ENCODE measurements around the gene NDUFS2.
A peak's percentile ranks its signal among the peaks of the same experiment; 100 is the strongest.

The NDUFS2 gene

DNA sequence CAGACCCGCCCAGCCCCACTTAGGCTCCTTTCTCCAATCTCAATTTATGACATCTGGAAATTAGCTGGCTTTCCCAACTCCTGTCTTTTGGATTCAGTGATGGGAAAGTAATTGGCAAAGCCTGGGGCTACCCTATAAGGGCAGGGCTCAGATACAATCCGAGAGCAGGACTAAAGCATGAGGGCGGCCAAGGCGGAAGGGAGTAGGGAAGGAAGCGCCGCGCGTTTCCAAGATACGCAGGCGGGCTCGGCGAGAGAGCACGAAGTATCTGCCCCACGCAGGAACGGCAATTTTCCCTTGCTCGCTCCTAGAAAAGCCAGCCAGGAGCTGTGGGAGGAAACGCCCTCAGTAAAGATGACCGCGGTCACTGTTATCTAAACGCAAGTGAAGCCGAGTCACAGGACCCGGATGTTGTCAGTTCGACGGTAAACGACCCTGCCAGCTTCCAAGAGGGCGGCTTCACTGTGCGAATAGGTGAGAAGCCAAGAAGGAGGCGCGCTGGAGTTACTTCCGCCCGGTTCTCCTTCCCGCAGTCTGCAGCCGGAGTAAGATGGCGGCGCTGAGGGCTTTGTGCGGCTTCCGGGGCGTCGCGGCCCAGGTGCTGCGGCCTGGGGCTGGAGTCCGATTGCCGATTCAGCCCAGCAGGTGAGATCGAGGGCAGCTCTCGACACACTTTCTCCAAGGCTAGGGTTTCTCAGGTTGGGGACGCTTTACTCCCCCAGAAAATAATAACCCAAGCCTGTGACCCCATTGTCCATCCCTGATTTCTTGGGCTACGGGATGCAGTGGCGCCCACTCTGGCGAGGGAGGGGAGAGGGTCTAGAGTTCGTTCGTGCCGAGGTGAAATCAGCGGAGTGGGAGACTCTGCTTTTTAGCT lies at the start of gene NDUFS2:
Gene NDUFS2 (plus strand): TSS at position 532 of the 877 bp plus-strand sequence. CDS start 19 bp downstream, at position 551.
- peak; percentile 99 for ATAC-seq

DNA sequence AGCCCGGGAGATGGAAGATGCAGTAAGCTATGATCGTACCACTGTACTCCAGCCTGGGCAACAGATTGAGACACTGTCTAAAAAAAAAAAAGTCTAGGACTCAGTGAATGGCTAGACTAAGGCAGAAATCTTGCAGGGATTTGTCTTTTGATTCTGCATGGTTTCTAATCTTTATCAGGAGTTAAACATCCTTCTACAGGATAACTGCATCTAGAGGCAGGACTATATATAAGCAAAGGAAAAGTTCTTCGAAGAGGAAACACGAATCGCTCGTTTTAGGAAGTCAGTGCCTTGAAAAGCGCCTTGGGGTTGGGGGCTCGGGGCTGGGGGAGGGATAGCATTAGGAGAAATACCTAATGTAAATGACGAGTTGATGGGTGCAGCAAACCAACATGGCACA lies 49.0 kb upstream of the NDUFS2 start:
- peak in 1 of 2 donors; percentile 2 for ATAC-seq

DNA sequence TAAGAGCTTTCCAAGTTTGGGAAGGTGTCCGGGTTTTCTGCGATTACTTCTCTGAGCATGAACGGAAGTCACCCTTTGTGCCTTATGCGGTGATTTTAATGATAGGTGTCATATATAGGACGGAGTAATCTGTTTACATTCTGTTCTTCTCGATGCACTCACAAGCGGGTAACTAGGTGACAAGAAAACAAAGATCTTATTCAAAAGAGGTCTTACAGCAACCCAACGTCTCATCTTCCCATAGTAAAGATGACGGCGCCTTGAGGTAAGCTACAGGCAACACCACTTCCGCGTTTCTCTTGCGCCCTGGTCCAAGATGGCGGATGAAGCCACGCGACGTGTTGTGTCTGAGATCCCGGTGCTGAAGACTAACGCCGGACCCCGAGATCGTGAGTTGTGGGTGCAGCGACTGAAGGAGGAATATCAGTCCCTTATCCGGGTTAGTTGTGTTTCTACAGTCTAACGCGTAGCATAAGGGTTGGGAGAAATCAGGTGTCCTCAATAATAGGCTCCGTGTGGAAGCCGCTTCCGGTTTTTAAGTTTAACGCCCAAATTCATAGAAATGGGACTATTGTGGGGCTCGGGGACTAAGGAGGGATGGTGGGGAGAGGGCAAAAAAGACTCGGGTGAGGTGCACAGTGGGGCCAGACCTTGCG lies 48.4 kb upstream of the NDUFS2 start, which contains the start of gene UFC1:
Gene UFC1 (plus strand): TSS at position 297 of the 656 bp plus-strand sequence. CDS start 20 bp downstream, at position 317.
- ATAC-seq: peak; percentile 92 to 96

DNA sequence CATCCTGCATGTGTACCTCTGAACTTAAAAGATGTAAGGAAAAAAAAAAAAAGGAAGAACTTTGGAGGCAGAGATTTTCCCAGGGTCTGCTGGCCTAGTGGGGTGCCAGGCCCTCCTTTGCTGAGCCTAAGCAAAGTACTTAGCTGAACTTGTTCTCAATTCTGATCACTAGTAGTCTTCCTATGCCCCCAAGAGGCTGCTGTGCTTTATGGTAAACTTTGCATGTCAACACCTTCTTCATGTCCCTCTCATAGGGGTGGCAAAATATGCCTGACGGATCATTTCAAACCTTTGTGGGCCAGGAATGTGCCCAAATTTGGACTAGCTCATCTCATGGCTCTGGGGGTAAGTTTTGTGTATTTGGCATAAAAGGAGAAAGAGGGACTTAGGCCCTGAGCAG lies 44.3 kb upstream of the NDUFS2 start:
- ATAC-seq: no peak

DNA sequence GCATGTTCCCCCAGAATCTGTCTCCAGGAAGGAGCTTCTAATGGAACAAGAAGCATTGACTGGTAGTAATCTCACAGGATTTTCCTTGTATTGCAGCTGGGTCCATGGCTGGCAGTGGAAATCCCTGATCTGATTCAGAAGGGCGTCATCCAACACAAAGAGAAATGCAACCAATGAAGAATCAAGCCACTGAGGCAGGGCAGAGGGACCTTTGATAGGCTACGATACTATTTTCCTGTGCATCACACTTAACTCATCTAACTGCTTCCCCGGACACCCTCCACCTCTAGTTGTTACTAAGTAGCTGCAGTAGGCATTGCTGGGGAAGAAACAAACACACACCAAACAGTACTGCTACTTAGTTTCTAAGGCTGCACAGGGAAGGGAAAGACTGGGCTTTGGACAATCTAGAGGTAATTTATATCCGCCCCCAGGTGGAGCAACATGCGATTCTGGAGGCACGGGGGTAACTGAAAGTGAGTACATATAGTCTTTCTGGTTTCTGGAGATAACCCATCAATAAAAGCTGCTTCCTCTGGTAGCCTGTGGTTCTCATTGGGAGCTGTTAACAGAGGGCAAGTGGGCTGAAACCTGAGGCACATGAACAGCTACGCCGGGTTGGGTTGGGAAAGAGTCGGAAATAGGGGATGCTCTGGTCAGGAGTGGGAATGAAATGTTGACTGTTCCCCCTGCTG lies 43.7 kb upstream of the NDUFS2 start:
- no peak for ATAC-seq

DNA sequence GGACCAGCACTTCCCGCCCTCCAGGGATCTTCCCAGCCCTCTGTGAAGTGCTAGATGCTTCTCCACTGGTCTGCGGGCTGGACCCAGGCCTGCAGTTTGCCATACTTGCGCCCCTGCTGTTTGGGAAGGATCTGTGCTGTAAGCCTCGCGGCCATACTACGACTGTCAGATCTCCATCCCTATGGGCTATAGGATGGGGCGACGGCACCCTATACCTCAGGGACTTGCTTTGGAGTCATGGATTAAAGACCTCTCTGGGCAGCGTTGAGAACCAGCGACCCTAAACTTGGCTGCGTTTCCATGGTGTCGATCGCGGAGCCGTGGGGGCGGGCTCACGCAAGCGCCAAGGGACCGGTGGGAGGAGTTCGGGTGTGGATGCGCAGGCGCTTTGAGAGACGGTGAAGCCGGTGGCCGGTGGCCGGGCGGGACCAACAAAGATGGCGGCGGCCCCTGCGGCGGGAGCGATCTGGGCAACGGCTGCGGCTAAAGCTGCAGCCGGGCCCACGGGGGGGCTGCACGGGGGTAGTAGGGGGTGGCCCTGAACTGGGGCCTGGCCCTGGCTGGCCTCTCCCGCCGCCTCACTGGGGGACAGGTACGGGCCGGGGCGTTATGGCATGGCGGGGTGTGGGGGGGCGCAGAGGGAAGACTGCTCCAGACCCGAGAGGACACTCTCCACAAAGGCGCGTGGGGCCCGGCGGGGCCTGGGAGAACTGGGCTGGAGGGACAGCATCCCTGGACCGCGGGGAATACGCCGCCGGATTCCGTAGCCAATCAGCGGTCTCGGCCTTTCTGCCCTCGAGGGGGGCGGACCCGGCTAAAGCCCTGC lies 42.9 kb upstream of the NDUFS2 start, which contains the start of gene USP21:
Gene USP21 (plus strand): TSS at position 414 of the 826 bp plus-strand sequence. CDS start 1,141 bp downstream, outside the sequence.
- ATAC-seq: peak; percentile 91

DNA sequence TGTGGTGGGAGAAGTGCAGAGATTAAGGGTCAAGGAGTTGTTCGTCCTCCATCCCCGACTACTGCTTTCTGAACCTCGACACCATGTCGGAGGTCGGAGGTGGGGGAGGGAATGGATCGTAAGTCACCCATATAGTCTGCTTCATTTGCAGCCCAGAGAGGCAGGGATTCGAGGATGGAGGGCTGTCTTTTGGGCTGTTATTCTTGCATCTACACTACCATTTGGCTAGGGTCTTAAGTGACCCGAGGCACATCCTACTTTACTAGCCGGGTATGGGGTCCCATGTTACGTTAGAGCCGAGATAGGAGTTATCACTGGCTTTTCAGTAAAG lies 42.3 kb upstream of the NDUFS2 start:
- no peak for ATAC-seq

DNA sequence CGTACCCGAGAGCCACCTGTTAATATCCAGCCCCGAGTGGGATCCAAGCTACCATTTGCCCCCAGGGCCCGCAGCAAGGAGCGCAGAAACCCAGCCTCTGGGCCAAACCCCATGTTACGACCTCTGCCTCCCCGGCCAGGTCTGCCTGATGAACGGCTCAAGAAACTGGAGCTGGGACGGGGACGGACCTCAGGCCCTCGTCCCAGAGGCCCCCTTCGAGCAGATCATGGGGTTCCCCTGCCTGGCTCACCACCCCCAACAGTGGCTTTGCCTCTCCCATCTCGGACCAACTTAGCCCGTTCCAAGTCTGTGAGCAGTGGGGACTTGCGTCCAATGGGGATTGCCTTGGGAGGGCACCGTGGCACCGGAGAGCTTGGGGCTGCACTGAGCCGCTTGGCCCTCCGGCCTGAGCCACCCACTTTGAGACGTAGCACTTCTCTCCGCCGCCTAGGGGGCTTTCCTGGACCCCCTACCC lies 41.5 kb upstream of the NDUFS2 start:
- no peak for ATAC-seq

DNA sequence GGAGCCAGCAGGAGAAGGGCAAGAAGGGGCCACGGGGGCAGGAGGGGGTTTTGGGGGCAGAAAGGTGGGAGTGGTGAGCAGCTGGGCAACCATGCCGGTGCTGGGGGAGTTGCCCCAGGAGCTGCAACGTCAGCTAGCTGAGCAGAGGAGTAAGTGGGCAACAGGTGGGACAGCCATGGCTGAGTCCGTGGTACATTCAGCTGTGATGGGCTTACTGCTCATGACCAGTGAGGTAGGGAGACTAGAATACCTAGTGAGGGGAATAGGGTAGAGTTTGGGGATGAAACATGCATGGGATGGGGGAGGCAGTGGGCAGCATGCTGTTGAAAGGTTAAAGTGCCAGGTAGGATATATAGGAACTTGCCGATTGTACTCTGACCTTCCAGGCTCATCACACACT lies 40.5 kb upstream of the NDUFS2 start:
- ATAC-seq: no peak

DNA sequence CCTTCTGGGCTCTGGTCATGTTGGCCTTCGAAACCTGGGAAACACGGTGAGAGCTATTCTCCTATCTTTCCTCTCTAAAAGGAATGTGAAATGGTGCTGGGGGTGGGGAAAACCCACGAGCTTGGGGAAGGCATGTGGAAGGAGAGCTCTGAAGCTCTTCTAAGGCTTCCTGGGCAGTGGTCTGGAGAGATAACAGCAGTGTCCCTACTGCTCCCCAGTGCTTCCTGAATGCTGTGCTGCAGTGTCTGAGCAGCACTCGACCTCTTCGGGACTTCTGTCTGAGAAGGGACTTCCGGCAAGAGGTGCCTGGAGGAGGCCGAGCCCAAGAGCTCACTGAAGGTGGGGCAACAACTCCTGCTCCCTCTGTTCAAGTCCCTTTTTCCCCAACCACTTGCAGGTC lies 40.1 kb upstream of the NDUFS2 start:
- no peak for ATAC-seq

DNA sequence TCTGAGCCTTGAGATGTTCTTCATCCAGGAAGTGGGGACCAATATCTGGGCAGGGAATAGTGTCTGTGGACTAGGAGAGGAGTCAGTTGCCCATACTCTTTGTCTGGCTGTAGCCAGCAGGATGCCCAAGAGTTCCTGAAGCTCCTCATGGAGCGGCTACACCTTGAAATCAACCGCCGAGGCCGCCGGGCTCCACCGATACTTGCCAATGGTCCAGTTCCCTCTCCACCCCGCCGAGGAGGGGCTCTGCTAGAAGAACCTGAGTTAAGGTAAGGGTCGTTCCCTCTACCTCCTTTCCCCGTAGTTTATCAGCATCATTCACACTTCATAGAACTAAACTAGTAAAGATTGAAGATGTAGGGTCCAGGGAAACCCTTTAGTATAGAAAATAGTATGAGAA lies 39.4 kb upstream of the NDUFS2 start:
- no peak for ATAC-seq

DNA sequence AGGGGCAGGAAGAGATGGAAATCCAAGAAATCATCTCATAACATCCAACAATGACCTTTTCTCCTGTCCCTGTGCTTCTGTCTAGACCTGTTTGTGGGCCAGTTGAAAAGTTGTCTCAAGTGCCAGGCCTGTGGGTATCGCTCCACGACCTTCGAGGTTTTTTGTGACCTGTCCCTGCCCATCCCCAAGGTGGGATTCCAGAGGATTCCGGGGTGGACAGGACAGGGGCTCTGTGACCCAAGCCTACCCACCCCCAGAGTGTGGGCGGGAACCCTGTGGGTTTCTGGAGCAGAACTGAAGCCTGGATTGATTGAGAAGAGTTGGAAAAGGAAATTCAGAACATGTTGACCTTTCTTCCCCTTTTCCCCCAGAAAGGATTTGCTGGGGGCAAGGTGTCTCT lies 38.4 kb upstream of the NDUFS2 start:
- ATAC-seq: no peak

DNA sequence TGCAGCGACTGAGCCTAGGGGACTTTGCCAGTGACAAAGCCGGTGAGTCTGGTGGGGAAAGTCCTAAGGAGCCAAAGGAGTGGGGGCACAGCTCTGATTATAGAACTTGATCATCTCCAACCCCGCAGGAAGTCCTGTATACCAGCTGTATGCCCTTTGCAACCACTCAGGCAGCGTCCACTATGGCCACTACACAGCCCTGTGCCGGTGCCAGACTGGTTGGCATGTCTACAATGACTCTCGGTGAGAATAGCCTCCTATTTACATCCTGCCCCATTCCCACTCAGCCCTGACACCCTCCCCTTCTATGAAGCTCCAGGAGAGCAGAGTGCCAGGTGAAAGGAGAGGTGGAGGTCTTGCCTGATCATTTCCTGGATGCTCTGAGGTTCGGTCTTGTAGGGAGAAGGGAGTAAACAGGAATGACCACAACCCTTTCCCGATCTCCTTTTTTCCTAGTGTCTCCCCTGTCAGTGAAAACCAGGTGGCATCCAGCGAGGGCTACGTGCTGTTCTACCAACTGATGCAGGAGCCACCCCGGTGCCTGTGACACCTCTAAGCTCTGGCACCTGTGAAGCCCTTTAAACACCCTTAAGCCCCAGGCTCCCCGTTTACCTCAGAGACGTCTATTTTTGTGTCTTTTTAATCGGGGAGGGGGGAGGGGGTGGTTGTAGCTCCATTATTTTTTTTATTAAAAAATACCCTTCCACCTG lies 37.1 kb upstream of the NDUFS2 start:
- ATAC-seq: no peak

DNA sequence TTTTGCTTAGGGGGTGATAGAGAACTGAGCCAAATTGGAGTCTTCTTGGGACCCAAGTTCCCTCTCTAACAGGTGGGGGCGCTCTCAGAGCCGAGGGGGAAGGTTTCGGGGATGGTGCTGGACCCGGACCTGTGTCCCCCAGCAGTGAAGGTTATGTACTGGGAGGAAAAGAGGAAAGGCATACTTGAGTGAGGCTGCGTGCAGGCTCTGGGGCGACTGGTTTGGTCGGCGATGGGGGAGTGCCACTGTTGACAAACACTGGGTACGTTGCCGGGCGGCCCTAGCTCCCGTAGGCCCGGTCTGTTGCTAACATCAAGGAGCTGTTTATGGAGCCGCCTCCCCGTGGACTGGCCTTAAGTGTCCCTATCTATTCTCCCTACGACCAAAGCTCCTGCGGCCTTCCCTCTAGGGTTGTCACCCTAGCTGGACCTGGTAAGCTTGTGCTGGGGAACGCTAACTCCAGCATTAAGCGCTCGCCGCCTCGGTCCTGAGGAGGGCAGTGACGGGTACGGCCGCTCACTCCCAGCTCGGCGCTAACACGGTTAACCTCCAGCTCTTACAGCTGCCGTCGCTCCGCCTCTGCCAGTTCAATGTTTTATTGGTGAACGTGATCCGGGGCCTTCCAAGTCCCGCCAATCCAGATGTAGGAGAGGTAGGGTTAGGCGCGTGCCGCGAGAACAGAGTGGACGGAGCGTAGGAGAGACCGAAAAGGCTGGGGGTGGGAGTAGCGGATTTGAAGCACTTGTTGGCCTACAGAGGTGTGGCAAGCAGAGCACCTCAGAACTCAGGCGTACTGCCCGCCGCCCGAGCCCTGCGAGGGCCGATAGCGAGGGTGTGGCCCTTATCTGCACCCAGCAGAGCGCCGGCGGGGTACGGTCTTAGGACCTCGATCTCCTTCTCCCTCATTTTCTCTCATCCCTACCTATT lies 36.2 kb upstream of the NDUFS2 start, which contains the start of gene PPOX:
Gene PPOX (plus strand): TSS at position 685 of the 927 bp plus-strand sequence. CDS start 422 bp downstream, outside the sequence.
- peak; percentile 96 to 98 for ATAC-seq

DNA sequence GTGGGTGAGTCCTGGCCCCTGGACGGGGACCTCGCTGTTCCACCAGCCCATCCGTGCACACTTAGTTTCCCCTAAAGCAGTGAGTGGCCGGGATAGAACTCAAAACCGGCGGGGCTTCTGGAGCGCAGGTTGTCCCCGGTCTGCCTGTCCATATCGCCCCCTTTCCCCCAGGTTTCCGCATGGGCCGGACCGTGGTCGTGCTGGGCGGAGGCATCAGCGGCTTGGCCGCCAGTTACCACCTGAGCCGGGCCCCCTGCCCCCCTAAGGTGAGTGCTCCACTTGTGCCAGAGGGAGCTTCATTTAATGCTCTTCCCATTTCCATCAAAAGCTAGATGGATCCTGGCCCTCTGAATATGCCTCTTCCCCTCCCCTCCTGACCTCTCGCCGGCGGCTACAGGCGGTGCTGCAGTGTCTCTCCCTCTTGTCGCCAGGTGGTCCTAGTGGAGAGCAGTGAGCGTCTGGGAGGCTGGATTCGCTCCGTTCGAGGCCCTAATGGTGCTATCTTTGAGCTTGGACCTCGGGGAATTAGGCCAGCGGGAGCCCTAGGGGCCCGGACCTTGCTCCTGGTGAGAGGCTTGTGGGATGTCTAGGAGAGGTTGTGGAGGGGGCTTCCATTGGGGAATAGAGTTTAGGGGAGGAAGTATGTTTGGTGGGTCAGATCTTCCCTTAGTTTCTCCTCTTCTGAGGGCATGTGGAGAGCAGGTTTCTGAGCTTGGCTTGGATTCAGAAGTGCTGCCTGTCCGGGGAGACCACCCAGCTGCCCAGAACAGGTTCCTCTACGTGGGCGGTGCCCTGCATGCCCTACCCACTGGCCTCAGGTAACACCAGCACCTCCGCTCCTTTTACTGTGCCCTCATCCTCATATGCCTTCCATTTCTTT lies 35.3 kb upstream of the NDUFS2 start:
- ATAC-seq: no peak

DNA sequence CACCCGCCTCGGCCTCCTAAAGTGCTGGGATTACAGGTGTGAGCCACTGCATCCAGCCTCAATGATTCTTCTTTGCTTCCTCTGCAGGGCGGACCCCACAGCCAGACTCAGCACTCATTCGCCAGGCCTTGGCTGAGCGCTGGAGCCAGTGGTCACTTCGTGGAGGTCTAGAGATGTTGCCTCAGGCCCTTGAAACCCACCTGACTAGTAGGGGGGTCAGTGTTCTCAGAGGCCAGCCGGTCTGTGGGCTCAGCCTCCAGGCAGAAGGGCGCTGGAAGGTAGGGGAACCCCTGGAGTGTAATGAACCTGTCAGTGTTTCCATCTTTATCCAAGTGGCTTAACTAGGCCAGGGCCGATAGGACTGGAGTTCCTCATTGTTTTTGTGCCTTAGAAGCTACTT lies 33.3 kb upstream of the NDUFS2 start:
- no peak for ATAC-seq

DNA sequence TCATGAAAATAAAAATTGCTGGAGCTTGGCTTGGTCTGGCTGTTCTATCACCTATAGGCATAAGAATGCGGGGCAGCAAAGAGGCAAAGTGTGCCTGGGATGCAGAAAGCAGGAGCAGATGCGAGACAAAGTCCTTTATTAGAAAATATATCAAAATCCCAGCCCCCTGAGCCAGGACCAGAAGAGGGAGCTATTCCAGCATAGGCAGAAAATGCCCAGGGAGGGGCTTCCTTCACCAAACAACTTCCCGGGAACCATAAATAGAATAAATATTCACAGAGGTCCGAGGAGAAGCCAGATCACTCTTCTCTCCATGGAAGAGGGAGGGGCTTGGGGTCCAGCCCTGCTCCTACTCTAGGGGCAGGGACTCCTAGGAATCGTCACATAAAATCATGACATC lies 31.0 kb upstream of the NDUFS2 start:
- ATAC-seq: no peak

DNA sequence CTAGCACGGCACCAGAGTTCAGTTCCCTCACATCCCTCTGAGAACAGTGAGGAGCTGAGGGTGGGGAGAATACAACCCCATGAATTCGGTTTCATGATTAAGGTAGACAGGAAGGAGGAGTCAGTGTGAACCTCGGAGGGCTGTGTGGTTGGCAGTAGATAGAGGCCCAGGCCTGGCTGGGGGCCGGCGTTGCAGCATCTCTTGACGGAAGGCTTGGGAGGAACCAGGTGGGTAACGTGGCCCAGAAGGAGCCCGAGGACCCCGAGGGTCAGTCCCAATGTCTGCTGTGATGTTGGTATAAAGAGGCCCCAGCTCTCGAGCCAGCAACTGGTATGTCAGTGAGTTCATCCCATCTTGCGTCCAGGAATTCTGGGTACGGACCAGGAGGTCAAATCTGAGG lies 30.5 kb upstream of the NDUFS2 start:
- ATAC-seq: no peak

DNA sequence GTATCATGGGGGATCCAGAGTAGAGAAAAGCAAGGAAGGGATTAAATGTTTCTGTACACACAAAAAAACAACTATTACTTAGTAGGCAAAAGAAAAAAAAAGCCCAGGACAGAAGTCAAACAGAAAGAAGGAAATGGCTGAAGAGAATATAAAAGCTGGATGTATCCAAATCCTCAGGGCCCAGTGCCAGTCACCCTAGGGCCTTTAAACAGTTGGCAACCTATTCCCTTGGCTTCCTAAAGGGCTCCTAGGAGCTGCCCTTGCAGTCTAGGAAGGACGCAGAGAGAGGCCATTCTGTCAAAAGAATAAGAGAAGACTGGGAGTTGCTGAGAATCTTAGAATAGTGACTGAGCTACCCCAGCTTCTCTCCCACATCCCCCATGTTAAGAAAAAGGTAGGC lies 29.8 kb upstream of the NDUFS2 start:
- ATAC-seq: no peak
